Forelimb muscle (tissue), 1 donor: ENCODE measurements around the gene HOMEZ. TPM values are rescaled to one million over a fixed set of nuclear protein-coding genes. Genes with fewer than 3 reads are reported as not detected.
A peak's percentile ranks its signal among the peaks of the same experiment; 100 is the strongest.
"Not testable (repeated sequence)": the region's sequence is repeated elsewhere in the genome, so short reads cannot be mapped to it uniquely, and the experiment has no call there.

Experiments used
- DNase-seq: peaks from one replicate; pipeline ENCODE4 v3.0.0-alpha.2; 2013; ENCODE audit warnings: low read depth
- polyA plus RNA-seq: library from polyadenylated mRNA; unstranded; fragments of 120-200 nt; gene quantifications from one replicate; pipeline ENCODE4 v1.2.1, GENCODE V29; 2013; ENCODE audit not compliant: insufficient read length

The HOMEZ gene
- polyA plus RNA-seq, 1 donor = 11.1 TPM

- no peak for DNase-seq
Measured at GRCh38 chr14:23281247-23281646, 4.7 kb downstream of the HOMEZ start.

DNA sequence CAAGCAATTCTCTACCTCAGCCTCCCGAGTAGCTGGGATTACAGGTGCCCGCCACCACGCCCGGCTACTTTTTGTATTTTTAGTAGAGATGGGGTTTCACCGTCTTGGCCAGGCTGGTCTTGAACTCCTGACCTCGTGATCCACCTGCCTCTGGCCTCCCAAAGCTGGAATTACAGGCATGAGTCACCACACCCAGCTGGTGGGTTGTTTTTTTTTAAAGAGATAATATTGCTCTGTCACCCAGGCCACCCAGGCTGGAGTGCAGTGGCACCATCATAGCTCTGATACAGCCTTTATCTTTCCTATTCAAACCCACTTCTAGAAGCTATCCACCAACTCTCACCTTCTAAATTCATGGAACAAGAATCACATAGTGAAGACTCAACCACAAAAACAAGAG, 8.0 kb downstream of the HOMEZ start:
- DNase-seq = not testable (repeated sequence)

DNA sequence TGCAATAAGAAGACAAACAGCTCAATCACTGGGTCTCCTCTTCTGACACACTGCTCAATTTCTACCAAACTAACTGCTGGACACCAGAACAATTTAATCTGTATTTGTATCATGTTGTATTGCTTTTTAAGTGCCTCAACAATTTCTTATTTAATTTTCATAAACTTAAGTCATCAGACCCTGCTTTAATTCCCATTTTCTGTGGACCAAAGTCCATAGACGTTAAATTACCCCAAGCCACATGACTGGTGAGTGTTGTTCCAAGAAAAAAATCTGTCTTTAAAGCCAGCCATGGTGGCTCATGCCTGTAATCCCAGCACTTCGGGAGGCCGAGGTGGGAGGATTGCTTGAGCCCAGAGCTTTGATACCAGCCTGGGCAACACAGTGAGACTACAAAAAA, 8.7 kb downstream of the HOMEZ start:
- no peak for DNase-seq

DNA sequence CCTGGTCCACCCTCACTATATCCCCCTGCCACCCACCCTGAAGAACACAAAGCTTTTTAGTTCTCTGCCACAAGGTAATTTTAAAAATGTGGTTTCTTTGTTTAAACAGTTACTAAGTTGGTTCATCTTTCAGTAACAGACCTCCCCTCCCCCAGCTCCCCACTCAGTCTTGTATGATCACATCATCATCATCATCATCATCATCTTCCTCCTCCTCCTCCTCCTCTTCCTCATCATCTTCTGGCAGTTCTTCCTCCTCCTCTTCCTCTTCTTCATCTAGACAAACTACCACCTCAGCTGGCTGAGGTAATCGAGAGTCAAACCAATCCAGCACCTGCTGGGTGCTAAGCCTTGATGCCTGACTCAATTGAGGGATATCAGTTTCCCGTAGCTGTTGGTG, 10.5 kb downstream of the HOMEZ start:
- DNase-seq = no peak

DNA sequence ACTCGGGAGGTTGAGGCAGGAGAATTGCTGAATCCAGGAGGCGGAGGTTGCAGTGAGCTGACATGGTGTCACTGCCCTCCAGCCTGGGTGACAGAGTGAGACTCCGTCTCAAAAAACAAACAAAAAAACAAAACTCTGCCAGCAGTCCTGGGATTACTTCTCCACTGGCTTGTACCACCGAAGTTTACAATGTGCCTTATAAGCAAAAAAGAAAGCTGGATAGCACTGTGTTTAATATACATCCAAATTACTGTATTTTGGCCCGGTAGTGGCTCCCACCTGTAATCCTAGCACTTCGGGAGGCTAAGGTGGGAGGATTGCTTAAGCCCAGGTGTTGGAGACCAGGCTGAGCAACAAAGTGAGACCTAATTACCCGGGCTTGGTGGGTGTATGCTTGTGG, 16.7 kb downstream of the HOMEZ start:
- no peak for DNase-seq

DNA sequence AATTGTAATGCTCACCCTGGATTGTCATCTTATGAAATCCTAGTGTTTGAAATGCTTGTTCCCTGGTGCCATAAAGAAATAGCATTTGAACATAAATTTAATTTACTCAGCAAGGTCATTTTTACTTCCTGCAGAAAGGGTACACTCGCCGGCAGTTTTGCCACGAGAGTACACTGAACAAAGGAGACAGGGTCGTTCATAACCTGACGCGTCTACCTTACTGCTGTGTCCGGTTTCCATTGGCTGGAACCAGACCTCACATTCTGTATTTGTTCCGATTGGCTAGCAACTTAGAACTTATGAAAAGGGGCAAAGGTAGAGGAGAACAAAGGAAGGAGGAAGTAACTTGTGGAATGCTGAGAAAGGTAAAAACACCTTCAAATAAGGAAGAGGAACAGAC, 25.1 kb downstream of the HOMEZ start:
- DNase-seq = not testable (repeated sequence)

DNA sequence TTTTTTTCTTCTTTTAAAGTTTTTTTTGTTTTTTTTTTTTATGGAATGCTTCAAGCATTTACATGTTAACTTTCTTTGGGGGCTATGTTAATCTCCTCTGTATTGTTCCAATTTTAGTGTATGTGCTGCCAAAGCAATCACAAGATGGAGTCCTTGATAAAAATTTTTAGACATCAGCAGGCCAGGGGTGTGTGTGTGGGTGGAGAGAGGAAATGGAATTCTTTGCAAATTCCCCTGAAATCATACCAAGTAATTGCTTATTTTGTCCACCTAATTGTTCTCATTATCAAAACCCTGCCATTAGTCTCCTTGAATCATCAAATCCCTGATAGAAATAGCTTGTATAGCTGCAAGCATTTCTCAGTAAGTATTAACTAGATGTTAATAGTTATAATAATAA, 26.5 kb downstream of the HOMEZ start:
- no peak for DNase-seq

GRCh38 chr14:23258256-23258655, 27.7 kb downstream of the HOMEZ start:
- no peak for DNase-seq

- no peak for DNase-seq
Measured at GRCh38 chr14:23252420-23253333, 33.3 kb downstream of the HOMEZ start.

DNA sequence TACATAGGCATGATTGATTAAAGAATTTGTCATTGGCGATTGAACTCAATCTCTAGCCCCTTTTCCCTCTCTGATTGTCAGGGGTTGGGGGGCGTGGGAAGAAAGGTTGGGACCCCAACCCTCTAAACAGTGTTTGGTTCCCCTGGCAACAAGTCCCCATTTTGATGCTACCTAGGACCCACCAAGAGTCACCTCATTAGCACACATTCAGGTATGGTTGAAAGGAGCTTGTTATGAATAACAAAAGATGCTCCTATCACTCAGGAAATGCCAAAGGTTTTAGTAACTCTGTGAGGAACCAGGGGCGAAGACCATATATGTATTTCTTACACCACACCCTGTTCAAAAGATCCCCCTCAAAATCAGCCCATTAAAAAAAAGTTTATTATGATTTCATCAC, 33.9 kb downstream of the HOMEZ start:
- no peak for DNase-seq

DNA sequence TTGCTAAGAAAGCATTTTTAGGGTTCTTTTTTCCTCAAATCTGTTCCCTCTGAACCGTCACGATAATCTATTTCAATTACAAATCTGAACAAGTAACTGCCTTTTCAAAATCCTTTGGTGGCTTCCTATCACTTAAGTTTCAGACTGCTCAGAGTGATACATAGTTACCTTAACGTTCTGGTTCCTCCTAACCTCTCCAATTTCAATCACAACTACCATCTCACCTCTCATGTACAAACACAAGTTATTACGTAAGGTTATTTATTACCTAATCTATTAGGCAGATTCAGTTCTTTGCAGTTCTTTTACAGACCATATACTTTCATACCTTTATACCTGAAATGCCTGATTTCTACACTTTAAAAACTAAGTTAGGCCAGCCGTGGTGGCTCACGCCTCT, 36.1 kb downstream of the HOMEZ start:
- DNase-seq = no peak

- DNase-seq = no peak
Measured at GRCh38 chr14:23248601-23249000, 37.3 kb downstream of the HOMEZ start.

DNA sequence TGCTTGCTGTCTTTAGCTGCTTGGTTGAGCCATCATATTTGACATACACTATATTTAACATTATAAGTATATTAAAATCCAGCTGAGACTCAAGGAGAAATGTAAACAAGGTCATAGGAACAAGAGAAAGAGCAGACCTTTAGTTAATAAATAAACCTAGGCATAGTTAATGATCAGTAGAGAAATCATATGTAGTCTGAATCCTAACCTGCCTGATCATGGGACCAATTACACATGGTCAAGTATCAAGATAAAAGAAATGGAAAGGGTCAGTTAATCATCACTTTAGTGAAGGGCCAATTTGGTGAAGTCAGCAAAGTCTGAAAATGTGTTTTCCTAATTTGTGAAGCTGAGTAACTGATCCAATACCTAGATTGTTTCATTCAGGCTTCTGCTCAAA, 40.6 kb downstream of the HOMEZ start:
- no peak for DNase-seq

DNA sequence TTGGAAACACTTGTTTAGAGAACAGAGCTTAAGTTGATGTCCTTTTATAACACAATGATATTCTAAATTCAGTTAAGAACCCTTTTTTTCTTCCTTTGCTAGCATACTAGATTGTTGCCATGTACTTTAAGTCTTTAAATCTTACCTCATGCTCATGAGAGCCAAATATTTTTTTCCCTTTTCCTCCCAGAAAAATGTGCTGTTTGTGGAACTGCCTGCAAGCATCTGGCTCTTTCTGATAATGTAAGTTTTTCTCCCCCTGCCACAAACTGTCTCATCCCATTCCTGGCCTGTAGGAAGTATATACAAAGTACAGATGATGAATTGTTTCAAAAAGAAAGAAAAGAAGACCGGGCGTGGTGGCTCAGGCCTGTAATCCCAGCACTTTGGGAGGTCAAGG, 42.9 kb downstream of the HOMEZ start:
- no peak for DNase-seq

DNA sequence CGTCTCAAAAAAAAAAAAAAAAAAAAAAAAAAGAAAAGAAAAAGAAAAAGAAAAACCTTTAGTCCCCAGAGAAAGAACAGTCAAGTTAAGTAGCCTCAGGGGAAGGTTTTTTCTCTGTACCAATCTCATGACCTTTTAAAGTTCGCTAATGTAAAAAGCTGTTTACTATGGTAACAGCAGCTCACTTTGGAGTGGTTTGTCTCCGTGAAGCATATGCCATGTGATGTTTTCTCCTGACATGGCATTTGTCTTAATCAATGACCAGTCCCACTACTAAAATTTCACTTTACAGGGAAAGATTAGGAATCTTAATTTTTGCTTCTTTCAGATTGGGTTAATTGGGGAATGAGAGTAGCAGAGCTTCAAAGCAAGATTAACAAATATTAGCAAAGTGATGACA, 43.9 kb downstream of the HOMEZ start:
- DNase-seq = no peak

GRCh38 chr14:23241061-23241715, 44.7 kb downstream of the HOMEZ start:
- DNase-seq = not testable (repeated sequence)

DNA sequence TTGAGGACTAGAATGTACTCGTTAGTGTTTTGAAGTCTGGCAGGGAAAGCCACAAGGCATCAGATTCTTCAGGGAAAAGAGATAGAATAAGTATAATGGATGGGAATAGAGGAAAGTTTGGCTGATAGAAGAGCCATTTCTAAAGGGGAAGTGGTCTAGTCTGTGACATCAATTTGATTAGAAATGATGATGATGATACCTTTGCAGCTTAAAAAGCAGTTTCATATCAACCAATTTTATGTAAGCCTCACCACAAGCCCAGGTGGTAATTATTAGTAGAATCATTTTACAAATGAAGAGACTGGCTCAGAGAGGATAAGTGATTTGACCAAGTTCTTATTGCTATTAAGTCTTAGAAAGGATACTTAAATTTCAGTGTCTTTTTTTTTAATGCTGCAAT, 45.3 kb downstream of the HOMEZ start:
- DNase-seq = no peak

DNA sequence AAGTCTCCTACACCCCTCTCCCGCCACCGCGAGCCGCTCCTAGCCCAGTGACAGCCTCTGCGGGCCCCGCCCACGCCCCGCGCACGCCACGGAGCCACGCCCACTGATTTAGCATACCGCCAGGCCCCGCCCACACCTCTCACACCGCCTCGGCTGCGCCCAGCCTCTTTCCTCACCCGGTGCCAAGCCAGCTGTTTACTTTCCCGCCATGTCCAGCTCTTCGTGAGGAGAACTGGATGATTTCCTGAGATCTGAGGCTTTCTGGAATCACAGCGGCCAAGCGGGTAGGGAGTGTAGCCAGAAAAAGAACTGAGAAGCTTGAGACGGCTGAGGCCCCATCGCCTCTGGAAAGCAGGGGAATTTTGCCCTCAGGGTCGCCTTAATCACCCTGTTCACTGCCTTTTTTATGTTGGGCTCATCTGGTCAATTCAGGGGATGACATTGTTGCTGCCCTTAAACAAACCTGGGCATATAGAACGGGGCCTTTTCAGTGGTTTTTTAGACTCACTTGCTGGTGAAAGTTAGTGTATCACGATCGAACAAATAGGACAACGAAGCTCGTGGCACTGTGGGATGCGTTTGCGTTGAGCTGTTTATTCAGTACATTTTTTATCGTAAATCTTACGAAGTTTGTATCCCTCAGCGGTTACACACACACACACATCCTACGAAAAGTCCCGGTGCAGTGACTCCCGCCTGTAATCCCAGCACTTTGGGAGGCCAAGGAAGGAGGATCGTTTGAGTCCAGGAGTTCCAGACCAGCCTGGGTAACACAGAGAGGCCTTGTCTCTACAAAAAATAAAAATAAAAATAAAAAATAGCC, 47.9 kb downstream of the HOMEZ start, which contains the start of gene RNF212B:
RNF212B (plus strand) TSS at position 165 of the 823 bp plus-strand sequence. CDS start 2,410 bp downstream, outside the sequence.
- peak; percentile 41 for DNase-seq

DNA sequence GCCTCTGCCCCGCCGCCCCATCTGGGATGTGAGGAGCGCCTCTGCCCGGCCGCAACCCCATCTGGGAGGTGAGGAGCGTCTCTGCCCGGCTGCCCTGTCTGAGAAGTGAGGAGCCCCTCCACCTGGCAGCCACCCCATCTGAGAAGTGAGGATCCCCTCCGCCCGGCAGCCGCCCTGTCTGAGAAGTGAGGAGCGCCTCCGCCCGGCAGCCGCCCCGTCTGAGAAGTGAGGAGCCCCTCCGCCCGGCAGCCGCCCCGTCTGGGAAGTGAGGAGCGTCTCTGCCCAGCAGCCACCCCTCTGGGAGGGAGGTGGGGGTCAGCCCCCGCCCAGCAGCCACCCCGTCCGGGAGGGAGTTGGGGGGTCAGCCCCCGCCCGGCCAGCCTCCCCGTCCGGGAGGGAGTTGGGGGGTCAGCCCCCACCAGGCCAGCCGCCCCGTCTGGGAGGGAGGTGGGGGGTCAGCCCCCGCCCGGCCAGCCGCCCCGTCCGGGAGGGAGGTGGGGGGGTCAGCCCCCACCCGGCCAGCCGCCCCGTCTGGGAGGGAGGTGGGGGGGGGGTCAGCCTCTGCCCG, 53.6 kb downstream of the HOMEZ start:
- DNase-seq = not testable (repeated sequence)

- DNase-seq = no peak
Measured at GRCh38 chr14:23228812-23229211, 57.1 kb downstream of the HOMEZ start.

- DNase-seq = no peak
Measured at GRCh38 chr14:23227566-23227965, 58.4 kb downstream of the HOMEZ start.

DNA sequence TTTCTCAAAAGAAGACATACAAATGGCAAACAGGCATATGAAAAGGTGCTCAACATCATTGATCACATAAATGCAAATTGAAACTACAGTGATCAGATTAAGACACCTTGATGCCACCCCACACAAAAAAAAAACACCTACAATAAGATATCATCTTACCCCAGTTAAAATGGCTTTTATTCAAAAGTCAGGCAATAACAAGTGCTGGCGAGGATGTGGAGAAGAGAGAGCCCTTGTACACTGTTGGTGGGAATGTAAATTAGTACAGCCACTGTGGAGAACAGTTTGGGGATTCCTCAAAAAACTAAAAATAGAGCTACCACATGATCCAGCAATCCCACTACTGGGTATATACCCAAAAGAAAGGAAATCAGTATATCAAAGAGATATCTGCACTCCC, 61.0 kb downstream of the HOMEZ start:
- not testable (repeated sequence) for DNase-seq
